SK-N-SH treated with all-trans-retinoic acid at 6 μM for 48 hours (cell line): ENCODE results near the gene PBX3.

Source experiments
- ATAC-seq: fragments of 200-7000 bp; cut with Tn5 transposase; 3 replicates; pipeline ENCODE4 v1.9.1; 2020; ENCODE audit warnings: mild to moderate bottlenecking, moderate library complexity
- ARNTL ChIP-seq: fragments of 450-650 bp; formaldehyde crosslinking; IDR thresholded peaks from 2 replicates; pipeline ENCODE4 v1.5.0; 2020; ENCODE audit warnings: low read depth, mild to moderate bottlenecking, moderate library complexity, borderline replicate concordance
- BACH2 ChIP-seq: fragments of 250-450 bp; sonication (Bioruptor Pico); IDR thresholded peaks from 2 replicates; pipeline ENCODE4 v1.9.0; 2021; ENCODE audit warnings: mild to moderate bottlenecking, borderline replicate concordance
- CSDC2 ChIP-seq: fragments of 250-450 bp; sonication (Bioruptor Pico); IDR thresholded peaks from 2 replicates; pipeline ENCODE4 v1.5.0; 2020; ENCODE audit warnings: mild to moderate bottlenecking, moderate library complexity
- ESRRG ChIP-seq: fragments of 250-450 bp; sonication (Bioruptor Pico); IDR thresholded peaks from 2 replicates; pipeline ENCODE4 v1.6.1; 2021; ENCODE audit warnings: mild to moderate bottlenecking
- GLIS3 ChIP-seq: fragments of 250-450 bp; sonication (Bioruptor Pico); IDR thresholded peaks from 2 replicates; pipeline ENCODE4 v1.5.0; 2020; ENCODE audit warnings: mild to moderate bottlenecking, moderate library complexity
- ISL1 ChIP-seq: fragments of 250-450 bp; sonication (Bioruptor Pico); IDR thresholded peaks from 2 replicates; pipeline ENCODE4 v2.1.2; 2022; ENCODE audit warnings: mild to moderate bottlenecking, moderate library complexity
- PPARA ChIP-seq: fragments of 250-450 bp; sonication (Bioruptor Pico); IDR thresholded peaks from 2 replicates; pipeline ENCODE4 v1.5.0; 2020; ENCODE audit warnings: mild to moderate bottlenecking, borderline replicate concordance
- RARB ChIP-seq: fragments of 250-450 bp; sonication (Bioruptor Pico); IDR thresholded peaks from 2 replicates; pipeline ENCODE4 v1.8.0; 2021; ENCODE audit warnings: mild to moderate bottlenecking, moderate library complexity
- SNAI2 ChIP-seq: fragments of 250-450 bp; sonication (Bioruptor Pico); IDR thresholded peaks from 2 replicates; pipeline ENCODE4 v1.5.0; 2020; ENCODE audit warnings: mild to moderate bottlenecking, moderate library complexity
- TCF4 ChIP-seq: fragments of 250-450 bp; sonication (Bioruptor Pico); IDR thresholded peaks from 2 replicates; pipeline ENCODE4 v1.8.0; 2021; ENCODE audit warnings: mild to moderate bottlenecking, moderate library complexity, borderline replicate concordance
- TOX ChIP-seq: fragments of 250-450 bp; sonication (Bioruptor Pico); IDR thresholded peaks from 2 replicates; pipeline ENCODE4 v1.8.0; 2021; ENCODE audit warnings: mild to moderate bottlenecking, moderate library complexity, borderline replicate concordance
- ZC3H10 ChIP-seq: fragments of 250-450 bp; sonication (Bioruptor Pico); IDR thresholded peaks from 2 replicates; pipeline ENCODE4 v1.5.1; 2021; ENCODE audit warnings: mild to moderate bottlenecking, moderate library complexity
- ZFP3 ChIP-seq: fragments of 250-450 bp; sonication (Bioruptor Pico); IDR thresholded peaks from 2 replicates; pipeline ENCODE4 v1.5.0; 2020; ENCODE audit warnings: mild to moderate bottlenecking, moderate library complexity
- ZFP30 ChIP-seq: fragments of 450-650 bp; formaldehyde crosslinking; IDR thresholded peaks from 2 replicates; pipeline ENCODE4 v1.5.0; 2022; ENCODE audit warnings: mild to moderate bottlenecking, moderate library complexity
- ZNF565 ChIP-seq: fragments of 450-650 bp; formaldehyde crosslinking; conservative IDR thresholded peaks from 2 replicates; pipeline ENCODE4 v1.5.0; 2020; ENCODE audit warnings: low read depth, mild to moderate bottlenecking, moderate library complexity
- ZNF70 ChIP-seq: fragments of 450-650 bp; formaldehyde crosslinking; IDR thresholded peaks from 2 replicates; pipeline ENCODE4 v1.5.0; 2020; ENCODE audit warnings: mild to moderate bottlenecking, moderate library complexity
- ZNF8 ChIP-seq: fragments of 450-650 bp; formaldehyde crosslinking; IDR thresholded peaks from 2 replicates; pipeline ENCODE4 v1.5.0; 2020; ENCODE audit warnings: mild to moderate bottlenecking, moderate library complexity
- TF ChIP-seq, protein P1 (sequence below): fragments of 250-450 bp; sonication (Bioruptor Pico); IDR thresholded peaks from 2 replicates; pipeline ENCODE4 v1.5.1; 2021; ENCODE audit warnings: mild to moderate bottlenecking, moderate library complexity
- TF ChIP-seq, protein P2 (sequence below): fragments of 250-450 bp; sonication (Bioruptor Pico); IDR thresholded peaks from 2 replicates; pipeline ENCODE4 v1.5.1; 2020; ENCODE audit warnings: low read depth, mild to moderate bottlenecking, moderate library complexity
- TF ChIP-seq, protein P3 (sequence below): fragments of 250-450 bp; sonication (Bioruptor Pico); IDR thresholded peaks from 2 replicates; pipeline ENCODE4 v1.8.0; 2020; ENCODE audit warnings: mild to moderate bottlenecking, moderate library complexity, borderline replicate concordance
- TF ChIP-seq, protein P4 (sequence below): fragments of 250-450 bp; sonication (Bioruptor Pico); IDR thresholded peaks from 2 replicates; pipeline ENCODE4 v1.5.0; 2020; ENCODE audit warnings: mild to moderate bottlenecking, moderate library complexity

Gene PBX3

DNA sequence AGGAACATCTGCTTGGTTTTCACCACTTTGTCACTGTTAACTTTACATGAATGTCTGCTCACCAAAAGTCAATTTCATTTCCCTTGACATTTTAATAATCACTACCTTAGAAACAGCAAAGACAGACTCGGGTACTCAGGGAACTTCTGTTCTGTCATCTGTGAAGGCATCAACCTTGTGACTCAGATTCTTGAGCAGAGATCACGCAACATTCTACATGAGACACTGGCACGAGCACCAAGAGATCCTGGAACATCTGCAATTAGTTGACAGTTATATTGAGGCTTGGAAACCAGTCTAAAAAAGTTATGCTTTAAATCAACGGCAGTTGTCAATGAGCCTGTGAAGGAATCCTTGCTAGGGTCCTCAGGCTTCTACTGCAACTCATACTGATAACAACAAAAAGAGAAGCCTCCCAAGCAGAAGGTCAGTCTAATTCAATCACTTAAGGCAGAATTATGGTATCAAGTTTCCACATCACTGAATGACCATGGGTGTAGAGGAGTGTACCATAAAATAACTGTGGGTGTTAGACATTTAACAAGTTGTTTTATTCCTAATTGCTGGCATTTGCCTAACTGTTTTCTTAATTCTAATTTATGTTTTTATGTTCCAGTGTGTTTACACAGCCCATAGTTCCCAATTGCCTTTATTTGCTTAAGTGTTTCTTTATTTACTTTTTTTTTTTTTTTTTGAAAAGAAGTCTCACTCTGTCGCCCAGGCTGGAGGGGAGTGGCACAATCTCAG lies 3.3 kb upstream of the PBX3 start:
- TF ChIP-seq TCF4 (CRISPR knock-in tag) (no peak), ZNF565 (CRISPR knock-in tag) (no peak), ARNTL (CRISPR knock-in tag) (no peak), ZFP30 (CRISPR knock-in tag) (no peak), BACH2 (no peak), GLIS3 (no peak)
- ATAC-seq, result no peak

DNA sequence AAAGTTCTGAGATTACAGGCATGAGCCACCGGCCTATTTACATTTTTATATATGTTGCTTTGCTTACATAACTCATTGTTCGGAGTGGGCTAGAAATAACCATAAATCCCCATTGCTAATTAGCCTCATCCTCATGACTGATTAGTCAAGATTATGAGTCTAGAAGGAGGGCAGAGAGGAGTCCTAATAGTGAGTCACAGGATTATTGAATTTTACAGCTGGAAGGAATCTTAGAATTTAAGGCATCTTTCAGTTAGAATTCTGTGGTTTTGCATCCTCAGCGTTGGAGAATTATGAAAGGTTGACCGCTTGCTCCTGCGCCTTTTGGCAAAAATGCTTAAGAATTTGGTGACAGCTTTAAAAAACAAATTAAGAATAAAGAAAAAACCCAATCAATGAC lies 2.6 kb upstream of the PBX3 start:
- peak; percentile 40 for ATAC-seq
- TF ChIP-seq, protein P1, sequence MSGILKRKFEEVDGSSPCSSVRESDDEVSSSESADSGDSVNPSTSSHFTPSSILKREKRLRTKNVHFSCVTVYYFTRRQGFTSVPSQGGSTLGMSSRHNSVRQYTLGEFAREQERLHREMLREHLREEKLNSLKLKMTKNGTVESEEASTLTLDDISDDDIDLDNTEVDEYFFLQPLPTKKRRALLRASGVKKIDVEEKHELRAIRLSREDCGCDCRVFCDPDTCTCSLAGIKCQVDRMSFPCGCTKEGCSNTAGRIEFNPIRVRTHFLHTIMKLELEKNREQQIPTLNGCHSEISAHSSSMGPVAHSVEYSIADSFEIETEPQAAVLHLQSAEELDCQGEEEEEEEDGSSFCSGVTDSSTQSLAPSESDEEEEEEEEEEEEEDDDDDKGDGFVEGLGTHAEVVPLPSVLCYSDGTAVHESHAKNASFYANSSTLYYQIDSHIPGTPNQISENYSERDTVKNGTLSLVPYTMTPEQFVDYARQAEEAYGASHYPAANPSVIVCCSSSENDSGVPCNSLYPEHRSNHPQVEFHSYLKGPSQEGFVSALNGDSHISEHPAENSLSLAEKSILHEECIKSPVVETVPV (CRISPR knock-in tag), result no peak
- TF ChIP-seq ISL1 (CRISPR knock-in tag), result peak; percentile 57
- TF ChIP-seq TCF4 (CRISPR knock-in tag), result no peak

DNA sequence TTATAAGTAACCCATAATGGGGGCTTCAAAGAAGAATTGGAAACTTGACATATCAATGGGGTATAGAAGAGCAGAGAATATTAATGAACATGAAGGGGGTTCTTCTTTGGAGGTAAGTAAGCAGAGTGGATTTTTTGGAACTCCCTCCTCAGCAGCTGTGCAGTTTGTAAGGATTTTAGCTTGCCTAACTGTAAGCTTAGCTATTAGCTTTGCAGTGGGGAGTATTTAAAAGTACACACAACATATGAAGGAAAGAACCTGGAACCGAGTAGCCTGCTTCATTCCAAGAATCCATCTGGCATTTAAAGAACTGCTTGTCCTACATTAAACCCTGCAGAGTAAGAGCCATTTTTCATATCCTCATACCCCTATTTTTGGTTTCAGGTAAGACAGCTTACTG lies 2.2 kb upstream of the PBX3 start:
- peak; percentile 0; the same call in 1 of the 3 replicates for ATAC-seq
- TF ChIP-seq SNAI2 (CRISPR knock-in tag), result no peak
- TF ChIP-seq, protein P1 (CRISPR knock-in tag), result no peak
- TF ChIP-seq GLIS3, result no peak
- TF ChIP-seq ZNF8 (CRISPR knock-in tag), result no peak
- TF ChIP-seq TOX (CRISPR knock-in tag), result no peak
- no peak for TF ChIP-seq ESRRG (CRISPR knock-in tag)
- no peak for TF ChIP-seq TCF4 (CRISPR knock-in tag)
- no peak for TF ChIP-seq ZNF565 (CRISPR knock-in tag)
- TF ChIP-seq, protein P2, sequence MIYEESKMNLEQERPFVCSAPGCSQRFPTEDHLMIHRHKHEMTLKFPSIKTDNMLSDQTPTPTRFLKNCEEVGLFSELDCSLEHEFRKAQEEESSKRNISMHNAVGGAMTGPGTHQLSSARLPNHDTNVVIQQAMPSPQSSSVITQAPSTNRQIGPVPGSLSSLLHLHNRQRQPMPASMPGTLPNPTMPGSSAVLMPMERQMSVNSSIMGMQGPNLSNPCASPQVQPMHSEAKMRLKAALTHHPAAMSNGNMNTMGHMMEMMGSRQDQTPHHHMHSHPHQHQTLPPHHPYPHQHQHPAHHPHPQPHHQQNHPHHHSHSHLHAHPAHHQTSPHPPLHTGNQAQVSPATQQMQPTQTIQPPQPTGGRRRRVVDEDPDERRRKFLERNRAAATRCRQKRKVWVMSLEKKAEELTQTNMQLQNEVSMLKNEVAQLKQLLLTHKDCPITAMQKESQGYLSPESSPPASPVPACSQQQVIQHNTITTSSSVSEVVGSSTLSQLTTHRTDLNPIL (CRISPR knock-in tag), result no peak
- no peak for TF ChIP-seq BACH2
- TF ChIP-seq ISL1 (CRISPR knock-in tag), result no peak
- TF ChIP-seq CSDC2 (CRISPR knock-in tag), result no peak
- no peak for TF ChIP-seq ZC3H10
- no peak for TF ChIP-seq ZFP3 (CRISPR knock-in tag)
- no peak for TF ChIP-seq RARB (CRISPR knock-in tag)
- TF ChIP-seq, protein P3, sequence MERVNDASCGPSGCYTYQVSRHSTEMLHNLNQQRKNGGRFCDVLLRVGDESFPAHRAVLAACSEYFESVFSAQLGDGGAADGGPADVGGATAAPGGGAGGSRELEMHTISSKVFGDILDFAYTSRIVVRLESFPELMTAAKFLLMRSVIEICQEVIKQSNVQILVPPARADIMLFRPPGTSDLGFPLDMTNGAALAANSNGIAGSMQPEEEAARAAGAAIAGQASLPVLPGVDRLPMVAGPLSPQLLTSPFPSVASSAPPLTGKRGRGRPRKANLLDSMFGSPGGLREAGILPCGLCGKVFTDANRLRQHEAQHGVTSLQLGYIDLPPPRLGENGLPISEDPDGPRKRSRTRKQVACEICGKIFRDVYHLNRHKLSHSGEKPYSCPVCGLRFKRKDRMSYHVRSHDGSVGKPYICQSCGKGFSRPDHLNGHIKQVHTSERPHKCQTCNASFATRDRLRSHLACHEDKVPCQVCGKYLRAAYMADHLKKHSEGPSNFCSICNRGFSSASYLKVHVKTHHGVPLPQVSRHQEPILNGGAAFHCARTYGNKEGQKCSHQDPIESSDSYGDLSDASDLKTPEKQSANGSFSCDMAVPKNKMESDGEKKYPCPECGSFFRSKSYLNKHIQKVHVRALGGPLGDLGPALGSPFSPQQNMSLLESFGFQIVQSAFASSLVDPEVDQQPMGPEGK (CRISPR knock-in tag), result no peak
- TF ChIP-seq, protein P4, sequence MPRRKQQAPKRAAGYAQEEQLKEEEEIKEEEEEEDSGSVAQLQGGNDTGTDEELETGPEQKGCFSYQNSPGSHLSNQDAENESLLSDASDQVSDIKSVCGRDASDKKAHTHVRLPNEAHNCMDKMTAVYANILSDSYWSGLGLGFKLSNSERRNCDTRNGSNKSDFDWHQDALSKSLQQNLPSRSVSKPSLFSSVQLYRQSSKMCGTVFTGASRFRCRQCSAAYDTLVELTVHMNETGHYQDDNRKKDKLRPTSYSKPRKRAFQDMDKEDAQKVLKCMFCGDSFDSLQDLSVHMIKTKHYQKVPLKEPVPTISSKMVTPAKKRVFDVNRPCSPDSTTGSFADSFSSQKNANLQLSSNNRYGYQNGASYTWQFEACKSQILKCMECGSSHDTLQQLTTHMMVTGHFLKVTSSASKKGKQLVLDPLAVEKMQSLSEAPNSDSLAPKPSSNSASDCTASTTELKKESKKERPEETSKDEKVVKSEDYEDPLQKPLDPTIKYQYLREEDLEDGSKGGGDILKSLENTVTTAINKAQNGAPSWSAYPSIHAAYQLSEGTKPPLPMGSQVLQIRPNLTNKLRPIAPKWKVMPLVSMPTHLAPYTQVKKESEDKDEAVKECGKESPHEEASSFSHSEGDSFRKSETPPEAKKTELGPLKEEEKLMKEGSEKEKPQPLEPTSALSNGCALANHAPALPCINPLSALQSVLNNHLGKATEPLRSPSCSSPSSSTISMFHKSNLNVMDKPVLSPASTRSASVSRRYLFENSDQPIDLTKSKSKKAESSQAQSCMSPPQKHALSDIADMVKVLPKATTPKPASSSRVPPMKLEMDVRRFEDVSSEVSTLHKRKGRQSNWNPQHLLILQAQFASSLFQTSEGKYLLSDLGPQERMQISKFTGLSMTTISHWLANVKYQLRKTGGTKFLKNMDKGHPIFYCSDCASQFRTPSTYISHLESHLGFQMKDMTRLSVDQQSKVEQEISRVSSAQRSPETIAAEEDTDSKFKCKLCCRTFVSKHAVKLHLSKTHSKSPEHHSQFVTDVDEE (CRISPR knock-in tag), result no peak
- no peak for TF ChIP-seq PPARA (CRISPR knock-in tag)
- TF ChIP-seq ZNF70 (CRISPR knock-in tag), result no peak
